Neural cell (in vitro differentiated cells): ENCODE data around the gene OR4C12.

Source experiments
- EP300 ChIP-seq: fragments of 450-650 bp; conservative IDR thresholded peaks from 2 replicates; pipeline ENCODE4 v1.6.1; 2014; ENCODE audit warnings: antibody characterized with exemption, mild to moderate bottlenecking, moderate library complexity; ENCODE audit not compliant: poor library complexity, severe bottlenecking
- EZH2 ChIP-seq: fragments of 200-600, 300-800 bp; shearing (Covaris generic), sonication (generic); IDR thresholded peaks from 2 replicates; pipeline ENCODE4 v1.6.1; 2014; ENCODE audit warnings: antibody characterized with exemption, low read length, borderline replicate concordance, mild to moderate bottlenecking; ENCODE audit not compliant: insufficient read depth, poor library complexity, severe bottlenecking
- MXI1 ChIP-seq: fragments of 450-650 bp; conservative IDR thresholded peaks from 2 replicates; pipeline ENCODE4 v1.6.1; 2014; ENCODE audit warnings: antibody characterized with exemption, mild to moderate bottlenecking; ENCODE audit not compliant: poor library complexity, severe bottlenecking
- POLR2AphosphoS5 ChIP-seq: IDR thresholded peaks from 2 replicates; pipeline ENCODE4 v1.6.1; 2012
- RAD21 ChIP-seq: fragments of 450-650 bp; conservative IDR thresholded peaks from 2 replicates; pipeline ENCODE4 v1.6.1; 2014; ENCODE audit warnings: antibody characterized with exemption, mild to moderate bottlenecking, moderate library complexity
- SMC3 ChIP-seq: fragments of 450-650 bp; conservative IDR thresholded peaks from 2 replicates; pipeline ENCODE4 v1.6.1; 2014; ENCODE audit warnings: antibody characterized with exemption, mild to moderate bottlenecking, moderate library complexity; ENCODE audit not compliant: poor library complexity
- TAF1 ChIP-seq: IDR thresholded peaks from 2 replicates; pipeline ENCODE4 v1.6.1; 2012; ENCODE audit warnings: low read depth
- TF ChIP-seq, protein P1 (sequence below): fragments of 450-650 bp; IDR thresholded peaks from 2 replicates; pipeline ENCODE4 v1.5.1; 2014; ENCODE audit warnings: antibody characterized with exemption, mild to moderate bottlenecking, moderate library complexity; ENCODE audit not compliant: poor library complexity, severe bottlenecking
- TF ChIP-seq, protein P2 (sequence below): IDR thresholded peaks from 2 replicates; pipeline ENCODE4 v1.6.1; 2012; ENCODE audit warnings: borderline replicate concordance

DNA sequence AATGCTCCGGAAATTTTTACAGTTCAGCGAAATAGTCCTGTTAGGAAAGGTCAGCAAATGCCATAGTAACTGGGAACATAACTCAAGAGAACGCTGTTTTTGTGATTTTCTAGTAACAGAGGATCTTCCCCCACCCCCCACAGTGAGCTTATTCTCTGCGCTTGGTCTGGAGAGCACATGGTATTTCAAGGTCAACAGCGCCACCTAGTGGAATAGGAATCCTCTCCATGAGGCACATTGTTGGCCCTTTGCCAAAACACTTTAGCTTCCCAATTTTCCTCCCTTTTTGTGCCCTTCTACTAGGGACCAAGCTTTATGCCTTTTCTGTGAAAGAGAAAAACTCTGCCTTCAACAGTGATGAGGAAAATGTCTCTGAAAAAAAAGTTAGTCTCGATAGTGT is 13.2 kb upstream of the OR4C12 start:
- TF ChIP-seq POLR2AphosphoS5 (no peak), RAD21 (no peak), SMC3 (no peak), EZH2 (no peak), EP300 (no peak), TAF1 (no peak), MXI1 (no peak)
- TF ChIP-seq, protein P1, sequence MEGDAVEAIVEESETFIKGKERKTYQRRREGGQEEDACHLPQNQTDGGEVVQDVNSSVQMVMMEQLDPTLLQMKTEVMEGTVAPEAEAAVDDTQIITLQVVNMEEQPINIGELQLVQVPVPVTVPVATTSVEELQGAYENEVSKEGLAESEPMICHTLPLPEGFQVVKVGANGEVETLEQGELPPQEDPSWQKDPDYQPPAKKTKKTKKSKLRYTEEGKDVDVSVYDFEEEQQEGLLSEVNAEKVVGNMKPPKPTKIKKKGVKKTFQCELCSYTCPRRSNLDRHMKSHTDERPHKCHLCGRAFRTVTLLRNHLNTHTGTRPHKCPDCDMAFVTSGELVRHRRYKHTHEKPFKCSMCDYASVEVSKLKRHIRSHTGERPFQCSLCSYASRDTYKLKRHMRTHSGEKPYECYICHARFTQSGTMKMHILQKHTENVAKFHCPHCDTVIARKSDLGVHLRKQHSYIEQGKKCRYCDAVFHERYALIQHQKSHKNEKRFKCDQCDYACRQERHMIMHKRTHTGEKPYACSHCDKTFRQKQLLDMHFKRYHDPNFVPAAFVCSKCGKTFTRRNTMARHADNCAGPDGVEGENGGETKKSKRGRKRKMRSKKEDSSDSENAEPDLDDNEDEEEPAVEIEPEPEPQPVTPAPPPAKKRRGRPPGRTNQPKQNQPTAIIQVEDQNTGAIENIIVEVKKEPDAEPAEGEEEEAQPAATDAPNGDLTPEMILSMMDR = no peak
- TF ChIP-seq, protein P2, sequence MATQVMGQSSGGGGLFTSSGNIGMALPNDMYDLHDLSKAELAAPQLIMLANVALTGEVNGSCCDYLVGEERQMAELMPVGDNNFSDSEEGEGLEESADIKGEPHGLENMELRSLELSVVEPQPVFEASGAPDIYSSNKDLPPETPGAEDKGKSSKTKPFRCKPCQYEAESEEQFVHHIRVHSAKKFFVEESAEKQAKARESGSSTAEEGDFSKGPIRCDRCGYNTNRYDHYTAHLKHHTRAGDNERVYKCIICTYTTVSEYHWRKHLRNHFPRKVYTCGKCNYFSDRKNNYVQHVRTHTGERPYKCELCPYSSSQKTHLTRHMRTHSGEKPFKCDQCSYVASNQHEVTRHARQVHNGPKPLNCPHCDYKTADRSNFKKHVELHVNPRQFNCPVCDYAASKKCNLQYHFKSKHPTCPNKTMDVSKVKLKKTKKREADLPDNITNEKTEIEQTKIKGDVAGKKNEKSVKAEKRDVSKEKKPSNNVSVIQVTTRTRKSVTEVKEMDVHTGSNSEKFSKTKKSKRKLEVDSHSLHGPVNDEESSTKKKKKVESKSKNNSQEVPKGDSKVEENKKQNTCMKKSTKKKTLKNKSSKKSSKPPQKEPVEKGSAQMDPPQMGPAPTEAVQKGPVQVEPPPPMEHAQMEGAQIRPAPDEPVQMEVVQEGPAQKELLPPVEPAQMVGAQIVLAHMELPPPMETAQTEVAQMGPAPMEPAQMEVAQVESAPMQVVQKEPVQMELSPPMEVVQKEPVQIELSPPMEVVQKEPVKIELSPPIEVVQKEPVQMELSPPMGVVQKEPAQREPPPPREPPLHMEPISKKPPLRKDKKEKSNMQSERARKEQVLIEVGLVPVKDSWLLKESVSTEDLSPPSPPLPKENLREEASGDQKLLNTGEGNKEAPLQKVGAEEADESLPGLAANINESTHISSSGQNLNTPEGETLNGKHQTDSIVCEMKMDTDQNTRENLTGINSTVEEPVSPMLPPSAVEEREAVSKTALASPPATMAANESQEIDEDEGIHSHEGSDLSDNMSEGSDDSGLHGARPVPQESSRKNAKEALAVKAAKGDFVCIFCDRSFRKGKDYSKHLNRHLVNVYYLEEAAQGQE = no peak
